ENCODE measurements around the gene MGLL. TPM values are rescaled to one million over a fixed set of nuclear protein-coding genes. Genes with fewer than 3 reads are reported as not detected.

Gene MGLL
- total and polyA plus RNA-seq, 9 of the 15 experiments (the other 6 are each of a cell fraction or from before 2014, with no cell fraction given) = 0.12 to 0.32 (median 0.18) TPM; not detected in 6

- intact Hi-C loops (cut with micrococcal nuclease) = no loop called here
- BruUV-seq (replicated peaks) = no TSS peak
- CTCF ChIA-PET (ENCODE audit: low intra/inter-chr PET ratio) = no interaction called here
Observed at GRCh38 chr3:127758013-127758412, 64.3 kb downstream of the MGLL start.

More at GRCh38 chr3:127758013-127758412, 64.3 kb downstream of the MGLL start:
- Histone ChIP-seq H3K9me3 (replicated peaks; ENCODE audit: control insufficient read depth, insufficient read depth, low read depth, low read length) (no peaks in the 10 kb centered on the region), H3K27me3 (ENCODE audit: control insufficient read depth in 2 of 2, insufficient read depth in 2 of 2, low read length in 2 of 2) (peaks cover 10 to 79% of the 10 kb centered on the region in 2 experiments), H3K27ac (ENCODE audit: extremely low read depth, low read depth, low read length) (no peak overlapping the region), H3K9me1 (ENCODE audit: control insufficient read depth, insufficient read depth, low read length) (no peaks in the 10 kb centered on the region), H4K20me1 (replicated peaks; ENCODE audit: control insufficient read depth, insufficient read depth, low read length) (peaks cover 7% of the 10 kb centered on the region; the same call in 1 of the 2 replicates), H3K79me2 (ENCODE audit: control insufficient read depth, insufficient read depth, low read length) (no peaks in the 10 kb centered on the region), H3K4me1 (replicated peaks in 1 of 2; ENCODE audit: control insufficient read depth in 2 of 2, insufficient read depth in 2 of 2, low read length in 2 of 2) (peaks cover 0 to 3% of the 10 kb centered on the region in 2 experiments; a peak in 1 of 5 replicates), H3K9ac (ENCODE audit: insufficient read depth in 1 of 2, low read depth in 2 of 2, low read length in 2 of 2) (no peak overlapping the region), H3K4me2 (ENCODE audit: insufficient read depth, low read length) (no peak overlapping the region), H3K4me3 (no peak overlapping the region), H3K36me3 (ENCODE audit: control insufficient read depth, insufficient read depth, low read length) (no peaks in the 10 kb centered on the region), H2AFZ (ENCODE audit: low read depth, low read length) (no peak overlapping the region)
- DNase-seq (ENCODE audit: extremely low read depth in 1 of 4, low spot score in 3 of 4) (no peak), ATAC-seq (no peak), FAIRE-seq (no peak)
- POLR2A ChIA-PET = no interaction called here
- 0% methylated on average over 1 of the region's 3 CpGs for WGBS (ENCODE audit: insufficient coverage, low coverage, missing lambda C conversion rate)
- in situ Hi-C loops (cut with MboI) = no loop called here
- TF ChIP-seq COPS2 (conservative IDR thresholded peaks at IDR 0.05) (no peak), SIN3B (IDR thresholded peaks at IDR 0.05; ENCODE audit: low read depth) (no peak), ZNF239 (CRISPR knock-in tag; IDR thresholded peaks at IDR 0.05) (no peak), ZHX1 (conservative IDR thresholded peaks at IDR 0.05; ENCODE audit: low read length) (no peak)
